Upper lobe of left lung (tissue), 4 donors: ENCODE results near the gene KIF4A.

Experiments
- EP300 ChIP-seq, 4 donors: sonication (generic); formaldehyde crosslinking; IDR thresholded peaks; one replicate each; pipeline ENCODE4 v1.5.1; 2017; ENCODE audit warnings: antibody characterized with exemption in 4 of 4, control low read depth in 2 of 4
- POLR2A ChIP-seq, 4 donors: fragments of 450-650 bp; IDR thresholded peaks; one replicate each; pipeline ENCODE4 v1.5.1; 2016 to 2017; ENCODE audit warnings: antibody characterized with exemption in 4 of 4, mild to moderate bottlenecking in 2 of 4
- POLR2AphosphoS5 ChIP-seq, 2 donors: sonication (generic); formaldehyde crosslinking; IDR thresholded peaks; one replicate each; pipeline ENCODE4 v1.5.1; 2017; ENCODE audit warnings: antibody characterized with exemption in 2 of 2
- TF ChIP-seq, protein P1 (sequence below), 6 experiments: fragments of 450-650 bp in 4 of 6; fragments of 200-600 bp in 2 of 6; sonication (generic) in 2 of 6; IDR thresholded peaks; one replicate each; pipeline ENCODE4 v1.5.1; 2016 to 2019; ENCODE audit warnings: antibody characterized with exemption in 6 of 6

DNA sequence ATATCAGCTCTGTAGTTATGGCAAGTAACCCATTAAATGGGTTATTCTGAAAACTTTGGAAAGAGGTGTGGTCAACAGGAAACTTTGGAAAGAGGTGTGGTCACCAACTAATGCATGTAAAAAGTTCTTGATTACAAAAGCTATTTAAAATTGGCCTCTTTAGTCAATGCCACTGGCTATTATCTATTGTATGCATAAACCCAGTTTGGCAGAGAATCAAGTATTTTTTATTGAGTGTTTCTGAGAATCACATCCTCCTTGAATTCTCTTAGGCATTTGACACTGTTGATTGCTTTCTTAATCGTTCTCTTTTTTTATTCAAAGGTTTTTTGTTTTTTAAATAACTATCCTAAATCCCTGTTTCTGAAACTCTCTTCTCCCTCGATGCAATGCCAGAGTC, 37.4 kb upstream of the KIF4A start:
- TF ChIP-seq, protein P1, sequence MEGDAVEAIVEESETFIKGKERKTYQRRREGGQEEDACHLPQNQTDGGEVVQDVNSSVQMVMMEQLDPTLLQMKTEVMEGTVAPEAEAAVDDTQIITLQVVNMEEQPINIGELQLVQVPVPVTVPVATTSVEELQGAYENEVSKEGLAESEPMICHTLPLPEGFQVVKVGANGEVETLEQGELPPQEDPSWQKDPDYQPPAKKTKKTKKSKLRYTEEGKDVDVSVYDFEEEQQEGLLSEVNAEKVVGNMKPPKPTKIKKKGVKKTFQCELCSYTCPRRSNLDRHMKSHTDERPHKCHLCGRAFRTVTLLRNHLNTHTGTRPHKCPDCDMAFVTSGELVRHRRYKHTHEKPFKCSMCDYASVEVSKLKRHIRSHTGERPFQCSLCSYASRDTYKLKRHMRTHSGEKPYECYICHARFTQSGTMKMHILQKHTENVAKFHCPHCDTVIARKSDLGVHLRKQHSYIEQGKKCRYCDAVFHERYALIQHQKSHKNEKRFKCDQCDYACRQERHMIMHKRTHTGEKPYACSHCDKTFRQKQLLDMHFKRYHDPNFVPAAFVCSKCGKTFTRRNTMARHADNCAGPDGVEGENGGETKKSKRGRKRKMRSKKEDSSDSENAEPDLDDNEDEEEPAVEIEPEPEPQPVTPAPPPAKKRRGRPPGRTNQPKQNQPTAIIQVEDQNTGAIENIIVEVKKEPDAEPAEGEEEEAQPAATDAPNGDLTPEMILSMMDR (IDR thresholded peaks at IDR 0.05), result no peak
- TF ChIP-seq POLR2A (IDR thresholded peaks at IDR 0.05), result no peak
- no peak for TF ChIP-seq POLR2AphosphoS5 (IDR thresholded peaks at IDR 0.05)
- no peak for TF ChIP-seq EP300 (IDR thresholded peaks at IDR 0.05)
